SK-N-SH treated with all-trans-retinoic acid at 6 μM for 48 hours (cell line): ENCODE results near the gene ZKSCAN4.

Source experiments
- ARNTL ChIP-seq: fragments of 450-650 bp; formaldehyde crosslinking; IDR thresholded peaks from 2 replicates; pipeline ENCODE4 v1.5.0; 2020; ENCODE audit warnings: low read depth, mild to moderate bottlenecking, moderate library complexity, borderline replicate concordance
- OSR1 ChIP-seq: fragments of 250-450 bp; sonication (Bioruptor Pico); IDR thresholded peaks from 2 replicates; pipeline ENCODE4 v1.8.0; 2022; ENCODE audit warnings: moderate library complexity, mild to moderate bottlenecking, inconsistent platforms
- RARB ChIP-seq: fragments of 250-450 bp; sonication (Bioruptor Pico); IDR thresholded peaks from 2 replicates; pipeline ENCODE4 v1.8.0; 2021; ENCODE audit warnings: mild to moderate bottlenecking, moderate library complexity
- SNAI2 ChIP-seq: fragments of 250-450 bp; sonication (Bioruptor Pico); IDR thresholded peaks from 2 replicates; pipeline ENCODE4 v1.5.0; 2020; ENCODE audit warnings: mild to moderate bottlenecking, moderate library complexity
- TCF4 ChIP-seq: fragments of 250-450 bp; sonication (Bioruptor Pico); IDR thresholded peaks from 2 replicates; pipeline ENCODE4 v1.8.0; 2021; ENCODE audit warnings: mild to moderate bottlenecking, moderate library complexity, borderline replicate concordance
- TOX ChIP-seq: fragments of 250-450 bp; sonication (Bioruptor Pico); IDR thresholded peaks from 2 replicates; pipeline ENCODE4 v1.8.0; 2021; ENCODE audit warnings: mild to moderate bottlenecking, moderate library complexity, borderline replicate concordance
- ZC3H10 ChIP-seq: fragments of 250-450 bp; sonication (Bioruptor Pico); IDR thresholded peaks from 2 replicates; pipeline ENCODE4 v1.5.1; 2021; ENCODE audit warnings: mild to moderate bottlenecking, moderate library complexity
- ZNF70 ChIP-seq: fragments of 450-650 bp; formaldehyde crosslinking; IDR thresholded peaks from 2 replicates; pipeline ENCODE4 v1.5.0; 2020; ENCODE audit warnings: mild to moderate bottlenecking, moderate library complexity
- TF ChIP-seq, protein P1 (sequence below): fragments of 250-450 bp; sonication (Bioruptor Pico); IDR thresholded peaks from 2 replicates; pipeline ENCODE4 v1.5.0; 2020; ENCODE audit warnings: mild to moderate bottlenecking, moderate library complexity
- TF ChIP-seq, protein P2 (sequence below): fragments of 250-450 bp; sonication (Bioruptor Pico); IDR thresholded peaks from 2 replicates; pipeline ENCODE4 v1.8.0; 2020; ENCODE audit warnings: mild to moderate bottlenecking, moderate library complexity, borderline replicate concordance

GRCh38 chr6:28252009-28252975 is at the start of gene ZKSCAN4:
- TF ChIP-seq RARB (CRISPR knock-in tag): no peak
- TF ChIP-seq, protein P1, sequence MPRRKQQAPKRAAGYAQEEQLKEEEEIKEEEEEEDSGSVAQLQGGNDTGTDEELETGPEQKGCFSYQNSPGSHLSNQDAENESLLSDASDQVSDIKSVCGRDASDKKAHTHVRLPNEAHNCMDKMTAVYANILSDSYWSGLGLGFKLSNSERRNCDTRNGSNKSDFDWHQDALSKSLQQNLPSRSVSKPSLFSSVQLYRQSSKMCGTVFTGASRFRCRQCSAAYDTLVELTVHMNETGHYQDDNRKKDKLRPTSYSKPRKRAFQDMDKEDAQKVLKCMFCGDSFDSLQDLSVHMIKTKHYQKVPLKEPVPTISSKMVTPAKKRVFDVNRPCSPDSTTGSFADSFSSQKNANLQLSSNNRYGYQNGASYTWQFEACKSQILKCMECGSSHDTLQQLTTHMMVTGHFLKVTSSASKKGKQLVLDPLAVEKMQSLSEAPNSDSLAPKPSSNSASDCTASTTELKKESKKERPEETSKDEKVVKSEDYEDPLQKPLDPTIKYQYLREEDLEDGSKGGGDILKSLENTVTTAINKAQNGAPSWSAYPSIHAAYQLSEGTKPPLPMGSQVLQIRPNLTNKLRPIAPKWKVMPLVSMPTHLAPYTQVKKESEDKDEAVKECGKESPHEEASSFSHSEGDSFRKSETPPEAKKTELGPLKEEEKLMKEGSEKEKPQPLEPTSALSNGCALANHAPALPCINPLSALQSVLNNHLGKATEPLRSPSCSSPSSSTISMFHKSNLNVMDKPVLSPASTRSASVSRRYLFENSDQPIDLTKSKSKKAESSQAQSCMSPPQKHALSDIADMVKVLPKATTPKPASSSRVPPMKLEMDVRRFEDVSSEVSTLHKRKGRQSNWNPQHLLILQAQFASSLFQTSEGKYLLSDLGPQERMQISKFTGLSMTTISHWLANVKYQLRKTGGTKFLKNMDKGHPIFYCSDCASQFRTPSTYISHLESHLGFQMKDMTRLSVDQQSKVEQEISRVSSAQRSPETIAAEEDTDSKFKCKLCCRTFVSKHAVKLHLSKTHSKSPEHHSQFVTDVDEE (CRISPR knock-in tag): no peak
- TF ChIP-seq TOX: no peak
- no peak for TF ChIP-seq SNAI2 (CRISPR knock-in tag)
- no peak for TF ChIP-seq OSR1 (CRISPR knock-in tag)
- no peak for TF ChIP-seq ZNF70 (CRISPR knock-in tag)
- no peak for TF ChIP-seq TCF4
- TF ChIP-seq, protein P2, sequence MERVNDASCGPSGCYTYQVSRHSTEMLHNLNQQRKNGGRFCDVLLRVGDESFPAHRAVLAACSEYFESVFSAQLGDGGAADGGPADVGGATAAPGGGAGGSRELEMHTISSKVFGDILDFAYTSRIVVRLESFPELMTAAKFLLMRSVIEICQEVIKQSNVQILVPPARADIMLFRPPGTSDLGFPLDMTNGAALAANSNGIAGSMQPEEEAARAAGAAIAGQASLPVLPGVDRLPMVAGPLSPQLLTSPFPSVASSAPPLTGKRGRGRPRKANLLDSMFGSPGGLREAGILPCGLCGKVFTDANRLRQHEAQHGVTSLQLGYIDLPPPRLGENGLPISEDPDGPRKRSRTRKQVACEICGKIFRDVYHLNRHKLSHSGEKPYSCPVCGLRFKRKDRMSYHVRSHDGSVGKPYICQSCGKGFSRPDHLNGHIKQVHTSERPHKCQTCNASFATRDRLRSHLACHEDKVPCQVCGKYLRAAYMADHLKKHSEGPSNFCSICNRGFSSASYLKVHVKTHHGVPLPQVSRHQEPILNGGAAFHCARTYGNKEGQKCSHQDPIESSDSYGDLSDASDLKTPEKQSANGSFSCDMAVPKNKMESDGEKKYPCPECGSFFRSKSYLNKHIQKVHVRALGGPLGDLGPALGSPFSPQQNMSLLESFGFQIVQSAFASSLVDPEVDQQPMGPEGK (CRISPR knock-in tag): no peak
- no peak for TF ChIP-seq ZC3H10 (CRISPR knock-in tag)
- no peak for TF ChIP-seq ARNTL (CRISPR knock-in tag)
